ENCODE measurements around the gene ATP10A.
A peak's percentile ranks its signal among the peaks of the same experiment; 100 is the strongest.

The ATP10A gene

DNA sequence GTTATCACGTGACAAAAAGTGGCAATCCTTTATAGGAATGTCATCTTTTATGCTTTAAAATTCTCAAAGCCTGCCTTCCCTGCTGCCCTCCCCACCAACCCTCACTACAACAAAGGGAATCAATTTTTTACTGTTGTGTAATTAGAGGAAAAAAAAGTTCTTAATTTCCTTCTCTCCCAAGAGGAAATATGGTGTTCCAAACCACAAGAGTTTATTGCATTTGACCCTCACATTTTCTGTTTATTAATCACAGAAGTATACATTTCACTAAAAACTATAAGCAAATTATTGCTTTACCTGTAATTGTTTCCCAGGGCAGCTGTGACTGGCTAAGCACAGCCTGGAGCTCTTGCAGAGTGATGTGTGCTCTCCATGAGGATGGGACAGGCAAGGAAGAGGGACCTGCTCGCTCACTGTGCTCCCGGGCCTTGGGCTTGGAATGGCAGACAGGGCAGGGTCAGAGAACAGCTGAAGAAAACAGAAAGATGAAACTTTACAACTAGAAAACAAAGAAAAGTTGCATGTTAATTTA is 31.3 kb upstream of the ATP10A start:
- Histone ChIP-seq H3K27ac (ENCODE audit: low read depth, low read length) (no peak overlapping the region), H2BK5ac (ENCODE audit: low read depth, low read length, poor library complexity) (no peak overlapping the region), H2BK12ac (ENCODE audit: low read length) (no peak overlapping the region), H4K12ac (ENCODE audit: low read depth, low read length) (no peak overlapping the region), H4K8ac (ENCODE audit: low read depth, low read length) (no peak overlapping the region), H3K18ac (ENCODE audit: low read length) (no peak overlapping the region), H3K4me2 (ENCODE audit: low read length) (no peak overlapping the region), H3K27me3 (ENCODE audit: insufficient read depth, low read length) (no peaks in the 10 kb centered on the region), H4K91ac (ENCODE audit: low read depth, low read length) (no peak overlapping the region), H2BK120ac (ENCODE audit: insufficient read depth, low read length, poor library complexity) (no peak overlapping the region), H3K9me3 (ENCODE audit: insufficient read depth, low read depth, low read length) (peaks cover 2% of the 10 kb centered on the region), H3K4ac (ENCODE audit: low read depth, low read length) (no peak overlapping the region), H2AFZ (ENCODE audit: insufficient read depth, low read length, poor library complexity) (no peak overlapping the region), H3K36me3 (ENCODE audit: control insufficient read depth in 1 of 2, insufficient read depth in 2 of 2, low read length in 2 of 2) (no peaks in the 10 kb centered on the region), H3K4me1 (ENCODE audit: control insufficient read depth in 1 of 2, insufficient read depth in 2 of 2, low read length in 2 of 2) (no peaks in the 10 kb centered on the region), H3K79me1 (ENCODE audit: low read length) (no peaks in the 10 kb centered on the region), H3K9ac (ENCODE audit: low read length) (no peak overlapping the region), H3K14ac (ENCODE audit: low read length) (no peak overlapping the region), H3K4me3 (ENCODE audit: low read depth, low read length) (no peak overlapping the region), H3K23ac (ENCODE audit: low read length) (no peak overlapping the region), H2AK5ac (ENCODE audit: low read length) (no peak overlapping the region), H3K79me2 (ENCODE audit: control insufficient read depth, insufficient read depth, low read length, poor library complexity) (no peaks in the 10 kb centered on the region)
- no CpG with 5 or more reads among the region's 3 CpGs for WGBS (ENCODE audit: extremely low coverage, insufficient coverage, insufficient read length)
- no peak for DNase-seq

- Histone ChIP-seq H3K79me1 (ENCODE audit: low read length) (no peaks in the 10 kb centered on the region), H2AK5ac (ENCODE audit: low read length) (no peak overlapping the region), H3K9ac (ENCODE audit: low read length) (no peak overlapping the region), H2BK12ac (ENCODE audit: low read length) (no peak overlapping the region), H3K14ac (ENCODE audit: low read length) (no peak overlapping the region), H4K12ac (ENCODE audit: low read depth, low read length) (no peak overlapping the region), H3K18ac (ENCODE audit: low read length) (no peak overlapping the region), H2BK5ac (ENCODE audit: low read depth, low read length, poor library complexity) (no peak overlapping the region), H3K9me3 (ENCODE audit: insufficient read depth, low read depth, low read length) (peaks cover 2% of the 10 kb centered on the region), H3K36me3 (ENCODE audit: control insufficient read depth in 1 of 2, insufficient read depth in 2 of 2, low read length in 2 of 2) (no peaks in the 10 kb centered on the region), H4K91ac (ENCODE audit: low read depth, low read length) (no peak overlapping the region), H3K79me2 (ENCODE audit: control insufficient read depth, insufficient read depth, low read length, poor library complexity) (no peaks in the 10 kb centered on the region), H3K4me2 (ENCODE audit: low read length) (no peak overlapping the region), H2BK120ac (ENCODE audit: insufficient read depth, low read length, poor library complexity) (no peak overlapping the region), H2AFZ (ENCODE audit: insufficient read depth, low read length, poor library complexity) (no peak overlapping the region), H4K8ac (ENCODE audit: low read depth, low read length) (no peak overlapping the region), H3K27ac (ENCODE audit: low read depth, low read length) (no peak overlapping the region), H3K4me3 (ENCODE audit: low read depth, low read length) (no peak overlapping the region), H3K23ac (ENCODE audit: low read length) (no peak overlapping the region), H3K4ac (ENCODE audit: low read depth, low read length) (no peak overlapping the region), H3K27me3 (ENCODE audit: insufficient read depth, low read length) (no peaks in the 10 kb centered on the region), H3K4me1 (ENCODE audit: control insufficient read depth in 1 of 2, insufficient read depth in 2 of 2, low read length in 2 of 2) (no peaks in the 10 kb centered on the region)
- DNase-seq, result no peak
- WGBS (ENCODE audit: extremely low coverage, insufficient coverage, insufficient read length), result no CpG with 5 or more reads among the region's 5 CpGs
Observed at GRCh38 chr15:25893596-25893995, 30.5 kb upstream of the ATP10A start.

DNA sequence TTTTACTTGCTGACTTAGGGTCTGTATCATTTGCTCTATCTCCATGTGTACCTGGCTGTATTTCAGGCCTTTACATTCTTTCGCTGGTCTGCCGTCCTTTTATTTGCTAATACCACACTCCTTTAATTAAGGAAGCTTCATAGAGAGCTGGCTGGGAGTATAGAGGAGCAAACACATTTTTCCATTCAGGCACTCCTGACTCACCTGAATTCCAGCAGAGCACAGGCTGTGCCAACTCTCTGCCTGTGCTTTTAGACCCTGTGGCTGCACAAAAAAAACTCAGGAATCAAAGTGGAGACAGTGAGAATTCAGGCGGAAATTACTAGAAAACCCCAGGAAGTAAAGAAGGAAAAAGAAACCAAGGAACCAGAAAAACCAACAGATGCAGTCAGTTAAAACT is 29.0 kb upstream of the ATP10A start:
- H3K27me3 ChIP-seq (ENCODE audit: insufficient read depth, low read length), result no peaks in the 10 kb centered on the region
- H3K9ac ChIP-seq (ENCODE audit: low read length), result no peak overlapping the region
- no peak overlapping the region for H4K91ac ChIP-seq (ENCODE audit: low read depth, low read length)
- H3K18ac ChIP-seq (ENCODE audit: low read length), result no peak overlapping the region
- DNase-seq, result peak; percentile 40 to 53
- no peaks in the 10 kb centered on the region for H3K4me1 ChIP-seq (ENCODE audit: control insufficient read depth in 1 of 2, insufficient read depth in 2 of 2, low read length in 2 of 2)
- H3K79me2 ChIP-seq (ENCODE audit: control insufficient read depth, insufficient read depth, low read length, poor library complexity), result no peaks in the 10 kb centered on the region
- H3K14ac ChIP-seq (ENCODE audit: low read length), result no peak overlapping the region
- no peaks in the 10 kb centered on the region for H3K36me3 ChIP-seq (ENCODE audit: control insufficient read depth in 1 of 2, insufficient read depth in 2 of 2, low read length in 2 of 2)
- H3K4ac ChIP-seq (ENCODE audit: low read depth, low read length), result no peak overlapping the region
- no peak overlapping the region for H3K27ac ChIP-seq (ENCODE audit: low read depth, low read length)
- H3K4me3 ChIP-seq (ENCODE audit: low read depth, low read length), result no peak overlapping the region
- H2AK5ac ChIP-seq (ENCODE audit: low read length), result no peak overlapping the region
- no peak overlapping the region for H2BK12ac ChIP-seq (ENCODE audit: low read length)
- H4K8ac ChIP-seq (ENCODE audit: low read depth, low read length), result no peak overlapping the region
- no peak overlapping the region for H2AFZ ChIP-seq (ENCODE audit: insufficient read depth, low read length, poor library complexity)
- H2BK5ac ChIP-seq (ENCODE audit: low read depth, low read length, poor library complexity), result no peak overlapping the region
- H4K12ac ChIP-seq (ENCODE audit: low read depth, low read length), result no peak overlapping the region
- no peak overlapping the region for H3K4me2 ChIP-seq (ENCODE audit: low read length)
- peaks cover 2% of the 10 kb centered on the region for H3K9me3 ChIP-seq (ENCODE audit: insufficient read depth, low read depth, low read length)
- no CpG with 5 or more reads among the region's 3 CpGs for WGBS (ENCODE audit: extremely low coverage, insufficient coverage, insufficient read length)
- no peak overlapping the region for H3K23ac ChIP-seq (ENCODE audit: low read length)
- no peak overlapping the region for H2BK120ac ChIP-seq (ENCODE audit: insufficient read depth, low read length, poor library complexity)
- no peaks in the 10 kb centered on the region for H3K79me1 ChIP-seq (ENCODE audit: low read length)

GRCh38 chr15:25891081-25891480 is 28.0 kb upstream of the ATP10A start:
- H3K4me1 ChIP-seq (ENCODE audit: control insufficient read depth in 1 of 2, insufficient read depth in 2 of 2, low read length in 2 of 2), result no peaks in the 10 kb centered on the region
- no peak overlapping the region for H4K8ac ChIP-seq (ENCODE audit: low read depth, low read length)
- no peak overlapping the region for H4K91ac ChIP-seq (ENCODE audit: low read depth, low read length)
- no peak overlapping the region for H3K27ac ChIP-seq (ENCODE audit: low read depth, low read length)
- peaks cover 2% of the 10 kb centered on the region for H3K9me3 ChIP-seq (ENCODE audit: insufficient read depth, low read depth, low read length)
- peak; percentile 47 to 57 for DNase-seq
- H2BK5ac ChIP-seq (ENCODE audit: low read depth, low read length, poor library complexity), result no peak overlapping the region
- no peak overlapping the region for H3K4me3 ChIP-seq (ENCODE audit: low read depth, low read length)
- peak overlapping the region; percentile 43 for H3K9ac ChIP-seq (ENCODE audit: low read length)
- no peak overlapping the region for H4K12ac ChIP-seq (ENCODE audit: low read depth, low read length)
- no peak overlapping the region for H2BK12ac ChIP-seq (ENCODE audit: low read length)
- H3K4me2 ChIP-seq (ENCODE audit: low read length), result no peak overlapping the region
- H3K18ac ChIP-seq (ENCODE audit: low read length), result no peak overlapping the region
- no peak overlapping the region for H3K14ac ChIP-seq (ENCODE audit: low read length)
- H3K27me3 ChIP-seq (ENCODE audit: insufficient read depth, low read length), result no peaks in the 10 kb centered on the region
- H3K36me3 ChIP-seq (ENCODE audit: control insufficient read depth in 1 of 2, insufficient read depth in 2 of 2, low read length in 2 of 2), result no peaks in the 10 kb centered on the region
- H2BK120ac ChIP-seq (ENCODE audit: insufficient read depth, low read length, poor library complexity), result no peak overlapping the region
- no peak overlapping the region for H3K23ac ChIP-seq (ENCODE audit: low read length)
- no peak overlapping the region for H2AFZ ChIP-seq (ENCODE audit: insufficient read depth, low read length, poor library complexity)
- no peaks in the 10 kb centered on the region for H3K79me2 ChIP-seq (ENCODE audit: control insufficient read depth, insufficient read depth, low read length, poor library complexity)
- H2AK5ac ChIP-seq (ENCODE audit: low read length), result no peak overlapping the region
- no peak overlapping the region for H3K4ac ChIP-seq (ENCODE audit: low read depth, low read length)
- H3K79me1 ChIP-seq (ENCODE audit: low read length), result no peaks in the 10 kb centered on the region
- no CpG with 5 or more reads among the region's 4 CpGs for WGBS (ENCODE audit: extremely low coverage, insufficient coverage, insufficient read length)
